ENCODE results near the gene MRM3. TPM values are rescaled to one million over a fixed set of nuclear protein-coding genes. Genes with fewer than 3 reads are reported as not detected.

Gene MRM3
- total RNA-seq, 4 donors from 2014 or later = 14.6 to 22.9 (median 16.9) TPM

- no peak overlapping the region for H3K4me3 ChIP-seq (replicated peaks in 1 of 3)
- no peak overlapping the region for H3K27ac ChIP-seq
- no peak for TF ChIP-seq POLR2A (IDR thresholded peaks at IDR 0.05)
- no peak for TF ChIP-seq CTCF (IDR thresholded peaks at IDR 0.05)
- no peaks in the 10 kb centered on the region for H3K4me1 ChIP-seq
- H3K9me3 ChIP-seq = no peaks in the 10 kb centered on the region
- H3K36me3 ChIP-seq = no peaks in the 10 kb centered on the region
- no peaks in the 10 kb centered on the region for H3K27me3 ChIP-seq
- intact Hi-C loops (cut with DNase I) = no loop called here
- WGBS, 2 donors = 91 to 95% methylated on average over 11 of the region's 11 CpGs
- DNase-seq = no peak
Measured at GRCh38 chr17:838486-838885, 56.3 kb downstream of the MRM3 start.

- Histone ChIP-seq H3K4me1 (no peaks in the 10 kb centered on the region), H3K36me3 (no peaks in the 10 kb centered on the region), H3K27ac (no peak overlapping the region), H3K27me3 (no peaks in the 10 kb centered on the region), H3K9me3 (no peaks in the 10 kb centered on the region), H3K4me3 (replicated peaks in 1 of 3) (no peak overlapping the region)
- WGBS, 2 donors = 79 to 80% methylated on average over 21 to 31 of the region's 33 CpGs
- TF ChIP-seq POLR2A (IDR thresholded peaks at IDR 0.05) = no peak
- TF ChIP-seq CTCF (IDR thresholded peaks at IDR 0.05) = no peak
- intact Hi-C loops (cut with DNase I) = no loop called here
- no peak for DNase-seq
Measured at GRCh38 chr17:841313-841712, 59.2 kb downstream of the MRM3 start.

Other genes with a start within 250 kb of the MRM3 start
- gene VPS53, start 67.5 kb upstream of the MRM3 start, total RNA-seq = 10 to 100 TPM; 39.8 to 55.9 (median 43.9) TPM
- 10 to 100 TPM in 3 of 4 donors, 1 to 10 TPM in 1; 9.0 to 13.7 (median 10.9) TPM for gene TLCD3A, start 49.8 kb upstream of the MRM3 start, total RNA-seq
- gene GEMIN4, start 30.1 kb upstream of the MRM3 start, total RNA-seq = 10 to 100 TPM; 28.5 to 34.8 (median 31.6) TPM
- 10 to 100 TPM; 48.9 to 94.6 (median 60.5) TPM for gene GLOD4, start 73 bp upstream of the MRM3 start, total RNA-seq
- gene NXN, start 197.4 kb downstream of the MRM3 start, total RNA-seq = 10 to 100 TPM; 14.5 to 18.3 (median 17.2) TPM
- gene TIMM22, start 214.8 kb downstream of the MRM3 start, total RNA-seq = 10 to 100 TPM; 14.7 to 17.1 (median 14.9) TPM

Measured in thyroid gland (tissue), 4 donors.